ELR (cell line): ENCODE results near the gene TRPM6.
"Not testable (repeated sequence)": the region's sequence is repeated elsewhere in the genome, so short reads cannot be mapped to it uniquely, and the experiment has no call there.

Experiments
- DNase-seq: peaks from one replicate; pipeline ENCODE4 v3.0.0-alpha.2; 2015; ENCODE audit warnings: low read depth

Gene TRPM6, protein sequence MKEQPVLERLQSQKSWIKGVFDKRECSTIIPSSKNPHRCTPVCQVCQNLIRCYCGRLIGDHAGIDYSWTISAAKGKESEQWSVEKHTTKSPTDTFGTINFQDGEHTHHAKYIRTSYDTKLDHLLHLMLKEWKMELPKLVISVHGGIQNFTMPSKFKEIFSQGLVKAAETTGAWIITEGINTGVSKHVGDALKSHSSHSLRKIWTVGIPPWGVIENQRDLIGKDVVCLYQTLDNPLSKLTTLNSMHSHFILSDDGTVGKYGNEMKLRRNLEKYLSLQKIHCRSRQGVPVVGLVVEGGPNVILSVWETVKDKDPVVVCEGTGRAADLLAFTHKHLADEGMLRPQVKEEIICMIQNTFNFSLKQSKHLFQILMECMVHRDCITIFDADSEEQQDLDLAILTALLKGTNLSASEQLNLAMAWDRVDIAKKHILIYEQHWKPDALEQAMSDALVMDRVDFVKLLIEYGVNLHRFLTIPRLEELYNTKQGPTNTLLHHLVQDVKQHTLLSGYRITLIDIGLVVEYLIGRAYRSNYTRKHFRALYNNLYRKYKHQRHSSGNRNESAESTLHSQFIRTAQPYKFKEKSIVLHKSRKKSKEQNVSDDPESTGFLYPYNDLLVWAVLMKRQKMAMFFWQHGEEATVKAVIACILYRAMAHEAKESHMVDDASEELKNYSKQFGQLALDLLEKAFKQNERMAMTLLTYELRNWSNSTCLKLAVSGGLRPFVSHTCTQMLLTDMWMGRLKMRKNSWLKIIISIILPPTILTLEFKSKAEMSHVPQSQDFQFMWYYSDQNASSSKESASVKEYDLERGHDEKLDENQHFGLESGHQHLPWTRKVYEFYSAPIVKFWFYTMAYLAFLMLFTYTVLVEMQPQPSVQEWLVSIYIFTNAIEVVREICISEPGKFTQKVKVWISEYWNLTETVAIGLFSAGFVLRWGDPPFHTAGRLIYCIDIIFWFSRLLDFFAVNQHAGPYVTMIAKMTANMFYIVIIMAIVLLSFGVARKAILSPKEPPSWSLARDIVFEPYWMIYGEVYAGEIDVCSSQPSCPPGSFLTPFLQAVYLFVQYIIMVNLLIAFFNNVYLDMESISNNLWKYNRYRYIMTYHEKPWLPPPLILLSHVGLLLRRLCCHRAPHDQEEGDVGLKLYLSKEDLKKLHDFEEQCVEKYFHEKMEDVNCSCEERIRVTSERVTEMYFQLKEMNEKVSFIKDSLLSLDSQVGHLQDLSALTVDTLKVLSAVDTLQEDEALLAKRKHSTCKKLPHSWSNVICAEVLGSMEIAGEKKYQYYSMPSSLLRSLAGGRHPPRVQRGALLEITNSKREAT (N-terminal part only)

DNA sequence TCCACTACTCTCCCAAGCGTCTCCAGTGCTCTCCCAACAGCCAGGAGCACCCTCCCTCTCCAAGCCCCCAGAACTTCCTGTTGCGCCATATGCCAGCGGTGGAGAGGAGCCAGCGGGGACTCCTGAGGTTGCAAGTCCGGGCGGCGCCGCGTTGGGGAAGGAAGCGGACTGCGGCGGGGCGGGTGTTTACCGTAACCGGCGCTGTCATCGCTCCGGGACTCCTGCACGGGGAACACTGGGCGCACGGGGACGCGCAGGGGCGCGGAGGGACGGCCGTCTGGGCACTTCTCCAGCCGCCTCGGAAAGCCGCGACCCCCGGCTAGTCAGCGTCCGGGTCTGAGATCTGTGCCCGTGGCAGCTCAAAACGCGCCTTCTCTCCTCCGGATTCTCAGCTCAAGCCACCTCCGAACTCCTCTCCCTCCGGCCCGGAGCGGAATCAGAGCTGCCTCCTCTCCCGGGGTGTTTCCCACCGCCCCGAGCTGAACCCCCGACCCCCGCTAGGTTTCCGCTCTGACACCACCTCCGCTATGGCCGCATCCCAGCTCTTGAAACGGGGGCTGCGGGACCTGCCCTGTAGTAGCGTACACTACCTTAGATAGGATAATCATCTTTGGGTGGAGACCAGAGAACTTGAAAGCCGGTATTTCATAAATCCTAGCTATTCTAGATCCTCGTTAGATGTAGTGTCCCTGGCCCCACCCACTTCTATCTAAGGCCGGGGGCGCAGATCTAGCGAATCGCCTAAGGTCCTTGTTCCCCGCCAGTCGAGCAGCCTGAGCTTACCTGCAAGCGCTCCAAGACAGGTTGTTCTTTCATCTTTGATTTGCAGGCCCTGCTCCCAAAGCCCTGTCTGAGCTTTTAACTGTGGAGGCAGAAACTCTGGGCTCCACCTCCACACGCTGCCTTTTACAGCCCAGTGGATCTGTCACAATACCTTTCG, at the start of gene TRPM6:
Gene TRPM6 (minus strand): TSS at position 881 of the 940 bp plus-strand sequence. CDS start 65 bp downstream, at position 816.
- DNase-seq, result peak; percentile 75

DNA sequence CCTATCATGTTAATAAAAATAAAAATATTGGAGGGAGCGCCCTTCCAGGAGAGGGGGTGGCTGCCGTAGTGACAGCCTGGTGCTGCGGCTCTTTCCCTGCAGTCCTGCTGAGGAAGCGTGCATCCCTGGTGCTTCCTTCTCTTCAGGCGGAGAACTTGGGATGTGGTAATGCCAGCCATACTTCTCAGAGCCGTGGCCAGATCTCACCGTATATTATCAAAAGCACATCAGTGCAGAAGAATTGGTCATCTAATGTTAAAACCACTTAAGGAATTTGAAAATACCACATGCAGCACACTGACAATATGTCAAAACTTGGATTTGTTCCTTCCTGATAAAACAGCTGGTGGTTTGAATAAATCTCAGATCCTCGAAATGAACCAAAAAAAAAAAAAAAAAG, 47.3 kb upstream of the TRPM6 start:
- peak; percentile 28 for DNase-seq

DNA sequence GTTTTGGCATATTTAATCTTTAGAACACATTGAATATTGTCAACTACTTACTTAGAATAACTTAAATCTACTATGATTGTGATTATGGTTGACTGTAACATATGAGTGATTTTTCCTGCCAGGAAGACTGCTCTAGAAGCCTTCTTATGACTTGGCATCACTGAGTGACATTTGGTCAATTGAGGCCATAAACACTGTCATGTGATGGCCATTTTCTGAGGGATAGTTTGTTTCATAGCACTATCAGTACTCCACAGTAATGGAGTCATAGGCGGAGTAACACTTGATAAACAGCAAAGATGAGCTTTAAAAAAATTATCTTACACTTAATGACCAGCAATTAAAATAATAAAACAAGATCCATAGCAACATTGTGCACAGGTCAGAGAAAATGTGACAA, 34.0 kb upstream of the TRPM6 start:
- DNase-seq, result no peak

DNA sequence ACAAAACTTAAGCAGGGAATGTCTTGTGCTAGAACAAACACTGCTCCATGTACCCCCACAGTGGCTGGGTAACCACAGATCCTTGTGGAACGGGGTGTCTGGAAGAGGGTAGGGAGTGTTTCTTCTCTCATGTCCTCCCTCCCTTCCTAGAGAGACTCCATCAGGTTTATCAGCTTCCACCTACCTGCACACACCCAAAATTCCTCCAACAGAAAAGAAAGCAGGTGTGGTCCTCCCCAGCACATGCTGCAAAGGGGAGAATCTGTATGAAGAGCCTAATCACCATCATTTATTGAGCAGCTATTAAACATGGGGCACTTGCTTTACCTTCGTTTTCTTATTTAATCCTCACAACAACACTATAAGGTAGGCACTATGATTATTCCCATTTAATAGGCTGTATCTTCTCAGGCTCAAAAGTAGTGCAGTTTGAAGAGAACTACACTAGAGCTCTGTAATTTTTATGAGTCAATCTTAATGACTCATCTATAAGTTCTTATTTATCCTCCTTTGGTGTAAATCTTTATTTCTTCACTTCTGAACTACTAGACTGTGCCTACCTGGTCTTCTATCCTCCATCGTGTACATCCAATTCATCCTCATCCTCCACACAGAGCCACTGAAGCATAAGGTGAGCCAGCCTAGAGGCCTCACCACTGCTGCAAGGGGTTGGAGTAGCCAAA, 33.4 kb upstream of the TRPM6 start:
- peak; percentile 17 for DNase-seq

DNA sequence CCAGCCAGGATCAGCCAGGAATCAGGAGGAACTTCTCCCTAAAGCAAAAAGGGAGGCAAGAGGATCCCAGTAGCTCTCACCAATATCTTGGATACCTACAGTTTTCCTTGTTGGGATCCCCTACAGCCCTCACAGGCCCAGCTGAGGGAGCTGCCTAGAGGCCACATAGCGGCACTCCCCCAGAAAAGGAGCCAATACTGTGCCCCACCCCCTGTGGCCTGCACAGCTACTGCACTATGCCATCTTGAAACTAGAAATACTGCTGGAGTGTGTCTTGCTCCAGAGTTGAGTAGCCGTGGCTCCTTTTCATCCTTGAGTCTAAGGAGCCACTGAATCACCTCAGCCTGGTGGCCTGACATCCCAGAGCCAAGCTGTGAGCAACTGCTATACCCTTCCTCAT, 22.3 kb upstream of the TRPM6 start:
- DNase-seq, result no peak

DNA sequence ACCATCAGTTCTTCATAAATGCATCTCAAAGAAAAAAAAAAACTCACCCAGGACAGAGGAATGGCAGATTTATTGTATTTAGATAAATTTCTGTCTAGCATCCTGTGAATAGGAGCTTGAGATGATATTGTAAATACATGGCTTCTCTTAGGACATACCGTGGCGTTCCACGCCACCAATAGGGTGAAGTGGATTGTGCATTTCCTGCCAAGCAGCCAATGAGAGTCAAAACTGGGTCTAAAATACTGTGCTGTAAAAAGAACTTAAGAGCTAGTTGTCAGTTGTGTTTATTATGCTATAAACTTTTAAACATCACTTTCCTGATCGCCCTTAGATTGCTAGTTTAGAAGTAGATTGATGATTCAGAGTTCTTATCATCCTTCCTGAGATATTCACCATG, 20.9 kb upstream of the TRPM6 start:
- no peak for DNase-seq

DNA sequence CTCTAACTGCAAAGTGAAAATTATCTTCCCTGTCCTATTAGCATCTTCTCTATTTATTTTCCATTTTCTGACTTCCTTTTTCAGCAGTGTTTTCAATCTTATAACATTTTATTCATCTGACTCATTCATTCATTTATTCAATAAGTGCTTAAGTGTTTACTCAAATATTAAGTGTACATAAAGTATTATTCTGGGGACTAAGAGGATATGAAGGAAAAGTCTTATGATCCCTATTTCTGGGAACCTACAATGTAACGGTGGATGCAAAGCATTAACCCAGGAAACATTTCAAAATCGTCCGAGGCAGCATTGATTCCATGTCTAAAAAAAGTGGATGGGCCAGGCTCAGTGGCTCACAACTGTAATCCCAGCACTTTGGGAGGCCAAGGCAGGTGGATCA, 19.4 kb upstream of the TRPM6 start:
- no peak for DNase-seq

DNA sequence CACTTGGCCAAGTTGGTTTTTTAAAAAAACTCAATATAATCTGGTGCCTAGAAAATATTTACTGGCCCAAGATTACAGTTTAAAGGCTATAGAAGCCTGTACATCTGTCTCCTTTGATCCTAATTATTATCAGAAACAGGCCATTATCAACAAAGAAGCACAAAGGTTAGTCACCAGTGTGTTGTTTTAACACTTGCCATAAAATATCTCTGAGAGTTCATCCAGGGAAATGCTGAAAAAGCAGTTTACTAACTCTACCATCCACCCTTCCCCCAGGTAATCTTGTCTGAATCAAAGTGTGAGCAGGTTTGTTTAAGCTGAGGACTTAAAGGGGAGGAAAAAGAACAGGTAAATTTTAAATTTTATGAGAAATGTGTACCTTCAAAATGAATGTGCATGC, 13.3 kb upstream of the TRPM6 start:
- DNase-seq, result no peak

DNA sequence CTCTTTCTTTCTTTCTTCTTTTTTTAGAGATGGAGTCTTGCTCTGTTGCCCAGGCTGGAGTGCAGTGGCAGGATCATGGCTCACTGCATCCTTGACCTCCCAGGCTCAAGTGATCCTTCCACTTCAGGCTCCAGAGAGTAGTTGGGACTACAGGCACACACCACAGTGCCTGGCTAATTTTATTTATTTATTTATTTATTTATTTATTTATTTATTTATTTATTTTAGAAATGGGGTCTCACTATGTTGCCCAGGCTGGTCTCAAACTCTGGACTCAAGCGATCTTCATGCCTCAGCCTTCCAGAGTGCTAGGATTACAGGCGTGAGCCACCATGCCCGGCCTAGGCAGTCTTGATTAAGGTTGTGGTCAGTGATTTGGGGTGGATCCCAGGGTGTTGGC, 728 bp upstream of the TRPM6 start:
- not testable (repeated sequence) for DNase-seq

DNA sequence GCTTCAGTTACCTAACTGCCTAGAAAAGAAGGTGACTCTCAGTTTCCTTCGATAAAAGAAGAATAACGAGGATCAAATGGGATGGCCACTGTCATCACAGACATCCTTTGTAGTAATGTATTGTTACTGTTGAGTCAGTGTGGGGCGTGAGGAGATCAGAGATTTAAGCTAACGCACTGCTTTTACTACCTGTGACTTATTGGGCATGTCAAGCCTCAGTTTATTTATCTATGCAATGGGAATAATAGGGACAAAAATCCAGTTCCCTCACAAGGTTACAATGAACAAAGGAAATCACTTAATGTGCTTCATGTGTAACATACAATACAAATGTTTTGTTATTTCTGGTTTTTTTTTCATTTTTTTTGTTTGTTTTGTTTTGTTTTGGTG, 255 bp upstream of the TRPM6 start:
- no peak for DNase-seq

DNA sequence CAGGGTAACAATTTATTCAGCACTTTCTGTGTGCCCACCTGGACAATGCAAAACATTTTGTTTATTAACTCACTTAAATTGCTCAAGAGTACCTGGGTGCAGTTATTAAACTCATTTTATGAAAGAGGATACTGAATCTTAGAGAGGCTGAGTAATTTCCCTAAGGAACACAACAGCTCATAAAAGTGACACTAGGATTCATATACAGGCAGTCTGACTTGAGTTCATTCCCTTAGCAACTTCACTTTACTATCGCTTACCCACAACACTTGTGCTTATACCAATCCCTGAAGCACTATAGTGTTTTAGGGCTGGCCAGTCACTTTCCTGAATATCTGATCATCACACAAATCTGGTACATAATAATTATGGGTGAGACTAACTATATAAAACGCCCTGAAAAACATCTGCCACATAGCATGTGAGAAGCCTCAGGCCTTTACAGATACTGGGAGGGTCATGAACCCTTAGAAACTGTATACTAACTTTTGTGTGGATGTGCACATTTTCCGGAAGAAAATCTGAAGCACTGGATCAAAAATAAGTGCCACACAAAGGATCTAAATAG, 11.3 kb downstream of the TRPM6 start:
- DNase-seq, result no peak

DNA sequence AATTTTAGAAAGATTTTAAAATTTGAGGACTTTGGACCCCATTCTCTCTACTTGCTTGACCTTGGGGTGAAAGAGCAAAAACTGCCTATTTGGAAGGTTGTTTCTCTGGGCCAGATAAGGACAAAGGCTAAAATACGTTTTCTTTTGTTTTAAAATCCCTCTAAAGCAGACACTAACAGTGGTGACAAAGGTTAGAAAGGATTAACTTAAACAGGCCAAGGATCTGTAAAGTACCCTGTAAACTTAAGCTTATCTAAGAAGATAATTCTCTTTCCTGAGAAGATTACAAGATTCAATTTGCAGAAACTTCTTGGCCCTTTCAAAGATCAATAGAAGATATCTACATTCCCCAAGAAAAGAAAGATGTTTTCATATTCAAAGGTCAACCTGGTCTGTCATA, 12.1 kb downstream of the TRPM6 start:
- no peak for DNase-seq

DNA sequence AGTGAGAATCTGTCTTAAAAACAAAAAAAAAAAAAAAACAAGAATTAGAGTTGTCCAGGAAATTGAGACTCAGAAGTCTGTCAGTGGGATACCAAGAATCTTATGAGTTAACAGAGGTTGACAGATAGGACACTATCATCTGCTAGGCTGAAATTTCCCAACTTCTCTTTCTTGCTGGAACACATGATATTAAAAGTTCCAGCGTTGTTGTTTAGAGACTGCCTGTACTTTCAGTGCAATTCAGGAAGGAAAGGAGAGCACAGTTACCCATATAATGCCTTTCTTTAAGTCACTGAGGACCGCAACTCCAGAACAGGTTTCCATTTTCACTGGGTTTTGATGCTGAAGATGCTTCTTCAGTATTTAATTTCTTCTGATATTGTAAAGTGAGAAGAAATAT, 13.5 kb downstream of the TRPM6 start:
- no peak for DNase-seq

DNA sequence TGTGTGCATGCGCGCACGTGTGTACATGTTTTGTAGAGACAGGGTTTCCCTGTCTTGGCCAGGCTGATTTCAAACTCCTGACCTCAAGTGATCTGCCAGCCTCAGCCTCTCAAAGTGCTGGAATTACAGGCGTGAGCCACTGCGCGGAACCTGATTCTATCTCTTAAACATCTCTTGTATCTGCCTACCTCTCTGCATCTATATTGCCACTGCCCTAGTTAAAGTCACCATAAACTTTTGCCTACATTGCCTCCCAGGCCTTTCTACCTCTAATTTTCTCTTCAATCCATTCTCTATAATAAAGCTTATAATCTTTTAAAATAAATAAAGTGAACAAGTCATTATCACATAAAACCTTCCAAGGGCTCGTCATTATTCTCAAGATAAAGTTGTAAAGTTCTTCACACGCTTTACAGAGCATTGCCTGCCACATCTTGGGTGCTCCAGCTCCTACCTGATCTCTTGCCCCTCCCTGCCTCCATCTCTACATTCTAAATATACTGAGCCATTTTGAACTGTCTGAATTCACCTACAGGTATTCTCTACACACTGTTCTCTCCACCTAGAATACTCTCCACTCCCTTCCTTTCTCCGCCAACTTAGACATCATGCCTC, 15.0 kb downstream of the TRPM6 start:
- DNase-seq, result no peak

DNA sequence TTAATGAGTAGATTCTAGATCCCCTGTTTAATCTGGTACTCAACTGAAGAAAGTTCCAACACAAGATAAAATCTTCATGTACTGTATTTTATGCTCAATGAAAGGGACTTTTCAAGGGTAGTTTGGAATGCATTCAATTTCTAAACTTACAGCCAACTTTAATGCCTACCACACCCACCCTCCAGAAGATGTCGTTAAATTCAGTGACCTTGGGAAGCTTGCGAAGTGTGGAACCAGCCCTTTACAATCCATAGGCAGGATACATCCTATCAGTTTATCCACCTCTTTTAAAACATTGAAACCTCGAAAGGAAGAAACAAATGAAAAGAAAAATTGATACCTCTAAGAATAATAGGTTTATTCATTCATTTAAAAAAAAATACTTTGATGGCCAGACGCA, 20.2 kb downstream of the TRPM6 start:
- no peak for DNase-seq

DNA sequence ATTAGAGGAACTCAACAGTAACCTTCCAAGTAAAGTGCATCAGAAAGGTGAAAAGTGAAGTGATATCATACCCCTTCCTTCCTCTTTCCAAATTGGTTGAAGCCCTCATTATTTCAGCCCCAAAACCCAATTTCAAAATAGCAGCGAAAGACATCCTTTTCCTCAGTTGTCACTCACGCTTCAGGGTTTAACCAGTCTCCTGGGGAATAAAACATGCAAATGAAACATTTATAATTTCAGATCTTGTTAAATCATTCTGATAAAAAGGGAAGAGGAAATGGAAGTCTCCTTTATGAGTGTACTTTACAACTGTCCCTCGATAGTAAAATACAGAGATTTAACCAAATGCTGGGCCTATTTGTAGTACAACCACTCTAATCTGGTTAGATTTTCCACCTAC, 22.5 kb downstream of the TRPM6 start:
- no peak for DNase-seq

DNA sequence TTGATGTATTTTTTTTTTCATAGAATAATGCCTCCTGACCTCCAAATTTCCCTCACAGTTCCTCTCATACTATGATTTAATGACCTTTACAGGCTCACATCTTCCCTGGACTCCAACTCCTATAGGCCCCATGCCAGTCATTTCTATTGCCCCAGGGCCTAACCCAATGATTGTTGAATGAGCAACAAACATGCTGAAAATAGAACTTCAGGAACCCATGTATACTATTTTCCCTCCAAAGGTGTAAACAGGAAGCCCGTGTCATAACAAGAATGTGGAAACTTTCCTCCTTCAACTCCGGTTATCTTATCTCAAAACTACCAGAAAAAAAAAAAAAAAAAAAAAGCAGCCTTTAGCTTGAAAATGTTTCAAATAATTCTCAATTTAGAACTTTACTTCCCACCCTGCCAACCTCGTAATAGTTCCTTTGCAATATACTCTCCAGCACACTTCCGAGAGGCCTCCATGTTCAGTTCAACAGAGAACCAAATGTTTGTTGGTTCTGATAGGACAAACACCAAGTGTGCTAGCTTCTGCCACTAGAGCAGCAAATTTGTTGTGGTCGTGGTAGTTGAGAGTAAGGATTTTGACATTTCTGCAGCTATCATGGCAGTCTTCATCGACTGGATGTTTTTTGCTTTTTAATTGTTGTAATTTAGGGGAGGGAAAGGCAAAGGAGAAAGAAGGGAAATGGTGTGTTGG, 25.8 kb downstream of the TRPM6 start:
- no peak for DNase-seq

DNA sequence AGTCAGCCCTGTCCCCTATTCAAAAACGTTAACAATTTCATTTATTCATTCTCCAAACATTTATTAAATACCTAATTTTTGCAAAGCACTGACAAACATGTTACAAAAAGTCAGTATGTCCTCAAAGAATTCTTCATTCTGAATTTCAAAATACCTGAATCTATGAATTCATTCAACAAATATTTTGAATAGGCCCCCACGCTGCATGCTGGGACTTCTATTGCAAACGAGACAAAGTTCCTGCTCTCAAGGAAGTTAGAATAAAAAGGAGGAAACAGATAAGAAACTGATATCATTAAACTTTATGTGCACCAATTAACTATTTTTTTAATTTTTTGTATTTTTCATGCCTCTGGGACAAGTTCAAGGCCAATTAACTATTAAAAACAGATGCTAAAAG, 26.6 kb downstream of the TRPM6 start:
- DNase-seq, result no peak

DNA sequence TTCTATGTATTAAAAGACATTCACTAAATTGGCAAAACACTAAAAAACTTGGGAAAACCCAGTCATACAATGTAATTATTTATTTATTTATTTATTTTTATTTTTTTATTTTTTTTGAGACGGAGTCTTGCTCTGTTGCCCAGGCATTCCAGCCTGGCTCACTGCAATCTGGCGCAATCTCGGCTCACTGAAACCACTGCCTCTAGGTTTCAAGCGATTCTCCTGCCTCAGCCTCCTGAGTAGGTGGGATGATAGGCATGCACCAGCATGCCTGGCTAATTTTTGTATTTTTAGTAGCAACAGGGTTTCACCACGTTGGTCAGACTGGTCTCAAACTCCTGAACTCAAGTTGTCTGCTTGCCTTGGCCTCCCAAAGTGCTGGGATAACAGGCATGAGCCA, 27.5 kb downstream of the TRPM6 start:
- not testable (repeated sequence) for DNase-seq
